ENCODE results near the gene UBE2G2. TPM values are rescaled to one million over a fixed set of nuclear protein-coding genes. Genes with fewer than 3 reads are reported as not detected.

The UBE2G2 gene
- total and polyA plus RNA-seq, 11 donors, result 44.3 to 84.4 (median 63.3) TPM

GRCh38 chr21:44838951-44839350, 37.3 kb upstream of the UBE2G2 start:
- TF ChIP-seq CTCF (IDR thresholded peaks at IDR 0.05) (no peak), POLR2A (IDR thresholded peaks at IDR 0.05) (no peak)
- H3K4me3 ChIP-seq, result no peak overlapping the region
- intact Hi-C loops (cut with DNase I), result no loop called here
- H3K27me3 ChIP-seq, result no peaks in the 10 kb centered on the region
- no peak overlapping the region for H3K27ac ChIP-seq
- H3K4me1 ChIP-seq, result peaks cover 0 to 8% (median 4%) of the 10 kb centered on the region in 12 donors
- no peaks in the 10 kb centered on the region for H3K36me3 ChIP-seq
- WGBS, 4 donors, result 82 to 90% (median 88%) methylated on average over 9 of the region's 9 CpGs
- no peak for DNase-seq
- no peak for ATAC-seq
- no peaks in the 10 kb centered on the region for H3K9me3 ChIP-seq

GRCh38 chr21:44838039-44838895, 36.6 kb upstream of the UBE2G2 start:
- no peak for TF ChIP-seq CTCF (IDR thresholded peaks at IDR 0.05)
- TF ChIP-seq POLR2A (IDR thresholded peaks at IDR 0.05), result no peak
- H3K9me3 ChIP-seq, result no peaks in the 10 kb centered on the region
- intact Hi-C loops (cut with DNase I), result no loop called here
- H3K4me3 ChIP-seq, result no peak overlapping the region
- no peak for ATAC-seq
- H3K4me1 ChIP-seq, result peaks cover 0 to 8% (median 4%) of the 10 kb centered on the region in 12 donors
- H3K27ac ChIP-seq, result no peak overlapping the region
- no peak for DNase-seq
- H3K36me3 ChIP-seq, result no peaks in the 10 kb centered on the region
- WGBS, 4 donors, result 82 to 94% (median 88%) methylated on average over 21 to 30 of the region's 30 CpGs
- H3K27me3 ChIP-seq, result no peaks in the 10 kb centered on the region

- intact Hi-C loops (cut with DNase I), result no loop called here
- Histone ChIP-seq H3K27me3 (no peaks in the 10 kb centered on the region), H3K27ac (no peak overlapping the region), H3K4me1 (peaks cover 0 to 8% (median 4%) of the 10 kb centered on the region in 12 donors), H3K36me3 (no peaks in the 10 kb centered on the region), H3K4me3 (no peak overlapping the region), H3K9me3 (no peaks in the 10 kb centered on the region)
- ATAC-seq, result no peak
- WGBS, 4 donors, result 86 to 94% (median 91%) methylated on average over 9 to 13 of the region's 13 CpGs
- TF ChIP-seq CTCF (IDR thresholded peaks at IDR 0.05) (no peak), POLR2A (IDR thresholded peaks at IDR 0.05) (no peak)
- DNase-seq, result no peak
Measured at GRCh38 chr21:44837537-44837936, 35.9 kb upstream of the UBE2G2 start.

- Histone ChIP-seq H3K4me1 (peaks cover 0 to 8% (median 4%) of the 10 kb centered on the region in 12 donors), H3K9me3 (no peaks in the 10 kb centered on the region), H3K27me3 (no peaks in the 10 kb centered on the region), H3K36me3 (no peaks in the 10 kb centered on the region), H3K27ac (no peak overlapping the region), H3K4me3 (no peak overlapping the region)
- peak; percentile 69 to 85 (median 76) for ATAC-seq
- intact Hi-C loops (cut with DNase I), result no loop called here
- TF ChIP-seq CTCF (IDR thresholded peaks at IDR 0.05) (no peak), POLR2A (IDR thresholded peaks at IDR 0.05) (no peak)
- 62 to 78% (median 66%) methylated on average over 17 to 37 of the region's 37 CpGs for WGBS, 4 donors
- peak in 1 of 5 donors; percentile 59 for DNase-seq
Measured at GRCh38 chr21:44836666-44837471, 35.2 kb upstream of the UBE2G2 start.

Measured in heart left ventricle (tissue), 16 donors.